DND-41 (cell line): Measurements from ENCODE around the gene RTF1.
A peak's percentile ranks its signal among the peaks of the same experiment; 100 is the strongest.
"Not testable (repeated sequence)": the region's sequence is repeated elsewhere in the genome, so short reads cannot be mapped to it uniquely, and the experiment has no call there.

Source experiments
- ATAC-seq: fragments of 200-7000 bp; cut with Tn5 transposase; 3 replicates; pipeline ENCODE4 v1.9.1; 2021; ENCODE audit warnings: low read depth; ENCODE audit not compliant: insufficient read depth
- DNase-seq: peaks from one replicate; pipeline ENCODE4 v3.0.0-alpha.2; 2020
- H2AFZ ChIP-seq: 2 replicates; pipeline ENCODE4 v1.6.0; 2012; ENCODE audit warnings: low read depth, low read length
- H3K27ac ChIP-seq: 2 replicates; pipeline ENCODE4 v1.5.1; 2012; ENCODE audit warnings: low read length, inconsistent platforms
- H3K27me3 ChIP-seq: fragments of 200-600 bp; sonication (generic); 2 replicates; pipeline ENCODE4 v1.6.0; 2012; ENCODE audit warnings: low read length, mild to moderate bottlenecking, inconsistent platforms; ENCODE audit not compliant: insufficient read depth, poor library complexity
- H3K36me3 ChIP-seq: 2 replicates; pipeline ENCODE4 v1.5.1; 2012; ENCODE audit warnings: low read length, inconsistent platforms; ENCODE audit not compliant: insufficient read depth
- H3K4me1 ChIP-seq: 2 replicates; pipeline ENCODE4 v1.5.1; 2012; ENCODE audit warnings: mild to moderate bottlenecking, low read length; ENCODE audit not compliant: insufficient read depth
- H3K4me2 ChIP-seq: 2 replicates; pipeline ENCODE4 v1.6.0; 2012; ENCODE audit warnings: mild to moderate bottlenecking, moderate library complexity, low read length, inconsistent platforms; ENCODE audit not compliant: insufficient read depth
- H3K4me3 ChIP-seq, 2 experiments: fragments of 200-600 bp in 1 of 2; shearing (Covaris generic) in 1 of 2; 2 replicates each; pipeline ENCODE4 v1.5.1; 2012 to 2016; ENCODE audit warnings: inconsistent platforms in 2 of 2, low read length in 2 of 2, mild to moderate bottlenecking in 2 of 2, low read depth in 1 of 2, moderate library complexity in 1 of 2
- H3K79me2 ChIP-seq: 2 replicates; pipeline ENCODE4 v1.6.0; 2012; ENCODE audit warnings: low read length, inconsistent platforms; ENCODE audit not compliant: insufficient read depth
- H3K9ac ChIP-seq: 2 replicates; pipeline ENCODE4 v1.6.0; 2012; ENCODE audit warnings: low read depth, mild to moderate bottlenecking, inconsistent platforms, low read length, moderate library complexity
- H3K9me3 ChIP-seq: 2 replicates; pipeline ENCODE4 v1.5.1; 2012; ENCODE audit warnings: low read length, moderate library complexity, mild to moderate bottlenecking, inconsistent platforms; ENCODE audit not compliant: insufficient read depth, severe bottlenecking
- H4K20me1 ChIP-seq: 2 replicates; pipeline ENCODE4 v1.6.0; 2012; ENCODE audit warnings: low read length; ENCODE audit not compliant: insufficient read depth
- CTCF ChIP-seq: IDR thresholded peaks from 2 replicates; pipeline ENCODE4 v1.5.1; 2012; ENCODE audit warnings: borderline replicate concordance, low read length, moderate library complexity, mild to moderate bottlenecking; ENCODE audit not compliant: poor library complexity, severe bottlenecking; ENCODE audit errors: extremely low read depth
- EZH2 ChIP-seq: IDR thresholded peaks from 3 replicates; pipeline ENCODE4 v1.6.1; 2012; ENCODE audit warnings: borderline replicate concordance, low read depth, mild to moderate bottlenecking, moderate library complexity, low read length, inconsistent platforms; ENCODE audit not compliant: severe bottlenecking

Gene RTF1

GRCh38 chr15:41416742-41417417 is at the start of gene RTF1:
RTF1 (plus strand) TSS chr15:41417095; CDS start chr15:41417116, 21 bp downstream.
- peak within 1 kb of the TSS; percentile 94 to 98 for H3K4me3 ChIP-seq
- ATAC-seq: peak; percentile 91
- H3K9me3 ChIP-seq: no peaks in the 10 kb centered on the region
- no peaks in the 10 kb centered on the region; the same call in 1 of the 2 replicates for H3K36me3 ChIP-seq
- H3K79me2 ChIP-seq: peaks cover 57% of the 10 kb centered on the region
- DNase-seq: peak; percentile 94
- H3K27ac ChIP-seq: peak within 1 kb of the TSS; percentile 79
- peak within 1 kb of the TSS; percentile 94 for H3K4me2 ChIP-seq
- H3K9ac ChIP-seq: peak within 1 kb of the TSS; percentile 85
- H3K4me1 ChIP-seq: peaks cover 37% of the 10 kb centered on the region
- no peak for TF ChIP-seq CTCF
- no peak for TF ChIP-seq EZH2
- H4K20me1 ChIP-seq: peaks cover 18% of the 10 kb centered on the region
- peak within 1 kb of the TSS; percentile 96 for H2AFZ ChIP-seq
- H3K27me3 ChIP-seq: no peaks in the 10 kb centered on the region

GRCh38 chr15:41367418-41367817 is 49.5 kb upstream of the RTF1 start:
- TF ChIP-seq CTCF: no peak
- no peak for TF ChIP-seq EZH2
- no peaks in the 10 kb centered on the region for H3K4me1 ChIP-seq
- no peak overlapping the region for H3K4me2 ChIP-seq
- no peak overlapping the region for H3K27ac ChIP-seq
- DNase-seq (no peak), ATAC-seq (no peak)
- H3K9me3 ChIP-seq: no peaks in the 10 kb centered on the region
- no peak overlapping the region for H3K9ac ChIP-seq
- peaks cover 88% of the 10 kb centered on the region for H3K36me3 ChIP-seq
- H2AFZ ChIP-seq: no peak overlapping the region
- no peak overlapping the region for H3K4me3 ChIP-seq
- H3K27me3 ChIP-seq: no peaks in the 10 kb centered on the region
- peaks cover 24% of the 10 kb centered on the region; the same call in 1 of the 2 replicates for H3K79me2 ChIP-seq
- peaks cover 8% of the 10 kb centered on the region; the same call in 1 of the 2 replicates for H4K20me1 ChIP-seq

GRCh38 chr15:41377978-41378377 is 38.9 kb upstream of the RTF1 start:
- no peak overlapping the region for H3K27ac ChIP-seq
- peaks cover 72% of the 10 kb centered on the region for H3K36me3 ChIP-seq
- no peak for DNase-seq

GRCh38 chr15:41383974-41384749 is 32.7 kb upstream of the RTF1 start:
- ATAC-seq, DNase-seq, H3K79me2 ChIP-seq, H3K4me1 ChIP-seq, H3K4me2 ChIP-seq, H4K20me1 ChIP-seq, H3K27me3 ChIP-seq, H3K27ac ChIP-seq, H2AFZ ChIP-seq, H3K4me3 ChIP-seq, H3K9me3 ChIP-seq, H3K9ac ChIP-seq: not testable (repeated sequence)
- peaks cover 33% of the 10 kb centered on the region for H3K36me3 ChIP-seq

More at GRCh38 chr15:41377978-41378377, 38.9 kb upstream of the RTF1 start:
- no peaks in the 10 kb centered on the region for H3K4me1 ChIP-seq
- H3K79me2 ChIP-seq: no peaks in the 10 kb centered on the region
- ATAC-seq: no peak
- H3K27me3 ChIP-seq: no peaks in the 10 kb centered on the region
- H3K9me3 ChIP-seq: no peaks in the 10 kb centered on the region
- no peak overlapping the region for H3K9ac ChIP-seq
- no peaks in the 10 kb centered on the region for H4K20me1 ChIP-seq
- no peak overlapping the region for H3K4me2 ChIP-seq
- H3K4me3 ChIP-seq: no peak overlapping the region
- TF ChIP-seq CTCF: no peak
- TF ChIP-seq EZH2: no peak
- no peak overlapping the region for H2AFZ ChIP-seq
